Fibroblast of skin of right quadriceps (primary cell): ENCODE data around the gene CDH13.
A peak's percentile ranks its signal among the peaks of the same experiment; 100 is the strongest.

Experiments used
- DNase-seq: peaks from one replicate; pipeline ENCODE4 v3.0.0-alpha.2; 2013

Gene CDH13

DNA sequence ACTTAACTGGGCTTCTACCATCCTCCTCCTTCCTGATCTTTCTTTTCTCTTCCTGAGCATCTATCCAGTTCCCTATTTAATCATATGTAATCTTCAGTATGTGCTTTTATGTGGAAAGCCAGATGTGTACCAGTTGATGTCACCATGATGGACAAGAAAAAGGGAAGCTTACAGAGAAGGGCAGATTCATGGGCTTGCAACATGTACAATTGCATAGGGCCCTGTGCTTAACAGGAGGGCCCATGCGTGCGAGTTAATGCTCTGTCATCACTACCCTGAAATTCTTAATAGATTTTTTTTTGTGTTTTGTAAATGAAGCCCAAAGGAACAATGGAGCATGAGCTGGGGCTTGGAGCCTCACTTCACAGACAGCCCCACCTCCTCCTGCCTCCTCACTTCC is 124.3 kb downstream of the CDH13 start:
- no peak for DNase-seq

DNA sequence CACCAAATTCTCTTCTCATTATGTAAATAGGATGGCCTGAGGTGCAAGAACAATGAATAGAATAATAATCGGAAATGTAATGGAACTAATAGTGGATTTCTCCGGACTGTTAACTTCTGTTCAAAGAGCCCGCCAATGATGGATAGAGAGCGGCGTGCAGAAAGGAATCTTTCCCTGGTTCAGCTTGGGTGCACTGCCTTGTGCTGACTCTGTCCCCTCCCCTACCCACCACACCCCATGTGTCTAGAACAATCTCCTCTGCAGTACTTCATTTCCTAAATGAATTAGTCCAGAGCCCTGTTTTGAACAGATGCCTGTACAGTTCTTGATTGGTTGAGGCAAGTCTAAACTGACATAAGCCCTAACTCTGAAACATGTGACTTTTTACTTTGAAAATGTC is 125.4 kb downstream of the CDH13 start:
- no peak for DNase-seq

DNA sequence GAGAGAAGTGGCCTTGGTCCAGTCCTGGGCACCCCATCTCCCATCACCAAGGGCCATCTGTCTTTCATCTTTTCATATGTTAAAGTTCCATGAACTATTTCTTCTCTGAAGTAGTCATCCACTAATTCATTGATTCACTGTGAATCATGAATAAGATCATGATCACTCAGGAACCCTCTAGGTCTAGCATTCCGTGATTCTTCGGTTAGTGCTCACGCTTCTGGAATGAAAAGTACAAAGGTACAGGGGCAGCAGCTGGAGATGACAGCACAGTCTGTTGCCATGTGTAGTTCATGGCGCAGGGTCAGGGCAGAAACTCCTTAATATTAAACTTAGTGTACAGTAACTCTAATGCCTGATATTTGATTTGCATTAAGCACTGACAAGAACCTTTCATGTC is 127.1 kb downstream of the CDH13 start:
- DNase-seq, result peak; percentile 61

DNA sequence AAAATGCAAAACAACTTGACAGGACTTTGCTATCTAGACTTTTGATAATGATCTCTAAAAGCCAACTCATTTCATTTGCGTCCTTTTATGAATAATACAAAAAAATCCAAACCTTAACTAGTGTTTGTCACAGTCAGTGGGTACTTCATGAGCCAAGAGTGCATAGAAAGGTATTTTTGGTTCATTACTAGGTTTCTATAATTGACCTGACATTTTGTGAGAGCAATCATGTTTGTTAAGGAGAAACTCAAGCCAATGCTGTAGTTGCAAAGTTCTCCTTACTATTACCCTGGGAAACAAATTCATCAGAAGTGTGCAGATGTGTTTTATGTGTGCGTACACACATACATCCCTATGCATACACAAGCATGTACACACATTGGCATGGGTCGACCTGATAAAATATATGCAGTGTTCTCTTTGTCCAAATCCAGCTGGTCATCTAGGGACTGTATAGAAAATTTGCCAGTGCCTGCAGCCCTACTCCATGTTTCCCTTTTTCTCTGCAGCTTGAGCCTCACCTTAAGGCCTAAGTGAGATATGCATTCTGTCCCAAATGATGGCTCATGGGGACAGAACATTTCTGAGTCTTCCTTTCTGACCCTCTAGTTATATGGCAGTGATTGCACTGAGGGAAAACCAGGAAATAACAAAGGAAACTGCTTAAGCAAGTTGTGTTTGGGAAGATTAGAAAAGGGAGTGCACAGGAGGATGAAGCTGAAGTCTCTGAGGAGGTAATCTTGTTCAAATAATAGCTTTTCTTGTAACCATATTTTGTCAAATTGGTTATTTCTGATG is 128.1 kb downstream of the CDH13 start:
- DNase-seq, result no peak

DNA sequence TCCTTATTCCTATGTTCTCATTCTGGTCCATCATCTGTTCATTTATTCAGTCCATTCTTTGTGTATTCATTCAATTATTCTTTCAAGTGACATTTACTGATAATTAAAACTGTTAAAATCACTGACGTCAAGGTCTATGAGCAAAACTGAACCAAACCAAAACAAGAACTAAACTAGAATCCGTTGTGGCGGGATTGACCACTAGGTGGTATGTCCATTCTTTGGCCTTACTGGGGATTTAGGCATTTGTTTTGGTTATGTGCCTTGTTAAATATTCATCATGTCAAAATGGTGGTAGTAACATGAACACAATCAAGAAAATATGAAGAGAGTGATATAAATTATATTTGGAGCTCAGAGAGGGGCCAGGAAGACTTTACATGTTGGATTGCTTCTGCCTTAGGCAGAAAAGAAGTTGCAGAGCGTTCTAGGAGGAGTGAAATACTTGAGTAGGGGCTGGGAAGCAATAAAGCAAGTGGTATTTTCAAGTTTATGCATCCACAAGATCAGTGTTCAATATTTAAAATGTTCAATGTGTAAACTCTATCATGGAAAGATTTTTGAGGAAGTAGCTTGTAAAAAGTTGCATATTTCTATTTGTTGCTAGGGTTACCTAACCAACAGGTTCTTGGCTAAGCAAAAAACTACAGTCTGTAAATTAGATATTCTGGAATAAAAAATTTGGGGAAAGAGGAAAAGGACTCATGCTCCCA is 129.0 kb downstream of the CDH13 start:
- DNase-seq, result no peak

DNA sequence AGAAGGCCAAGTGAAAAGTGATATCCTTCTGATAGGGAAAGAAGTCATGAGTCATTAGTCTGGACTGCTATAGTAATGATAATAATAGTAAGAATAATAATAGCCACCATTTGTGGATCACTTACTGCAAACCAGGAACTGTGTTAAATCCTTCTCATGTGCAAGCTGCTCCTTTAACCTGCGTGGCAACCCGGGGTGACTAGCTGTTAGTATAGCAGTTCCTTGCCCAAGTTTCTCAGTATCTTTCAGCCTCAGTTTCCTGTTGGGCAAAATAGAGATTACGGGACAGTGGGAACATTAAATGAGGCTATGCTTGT is 129.5 kb downstream of the CDH13 start:
- peak; percentile 50 for DNase-seq

DNA sequence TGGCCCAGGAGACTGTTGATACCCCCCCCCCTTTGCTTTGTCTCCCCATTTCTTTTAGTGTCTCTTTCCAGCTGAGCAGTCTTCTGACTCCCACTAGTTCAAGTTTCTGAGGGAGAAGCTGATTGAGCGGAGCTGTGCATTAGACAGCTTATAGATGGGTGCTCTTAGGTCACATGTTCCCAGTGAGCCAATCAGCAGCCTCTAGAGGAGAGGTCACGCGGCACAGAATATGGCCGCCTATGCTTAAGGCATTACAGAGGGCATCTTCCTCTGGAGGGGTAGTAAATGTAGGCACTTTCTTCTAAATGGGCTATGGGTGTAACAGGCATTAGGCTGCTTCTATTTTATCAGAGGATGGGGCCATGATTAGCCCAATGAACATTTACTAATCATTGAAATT is 131.6 kb downstream of the CDH13 start:
- no peak for DNase-seq

DNA sequence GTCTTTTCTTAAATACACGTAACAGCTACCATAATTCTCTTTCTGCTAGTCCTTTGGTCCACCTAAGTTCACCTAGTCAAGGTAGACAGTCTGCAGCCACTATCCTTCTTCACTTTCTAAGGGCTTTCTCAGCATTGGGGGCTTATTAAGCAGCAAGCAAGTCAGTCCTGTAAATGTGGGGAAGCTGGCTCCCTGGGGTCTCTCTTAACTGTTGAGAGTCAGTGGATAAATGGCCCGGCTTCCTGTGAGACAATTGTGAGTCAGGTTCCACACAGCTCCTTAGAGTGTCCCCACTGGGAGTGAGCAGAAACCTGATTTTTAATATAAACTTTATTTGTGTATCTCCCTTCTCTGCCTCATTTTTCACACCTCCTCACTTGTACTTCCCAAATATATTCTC is 132.1 kb downstream of the CDH13 start:
- DNase-seq, result no peak

DNA sequence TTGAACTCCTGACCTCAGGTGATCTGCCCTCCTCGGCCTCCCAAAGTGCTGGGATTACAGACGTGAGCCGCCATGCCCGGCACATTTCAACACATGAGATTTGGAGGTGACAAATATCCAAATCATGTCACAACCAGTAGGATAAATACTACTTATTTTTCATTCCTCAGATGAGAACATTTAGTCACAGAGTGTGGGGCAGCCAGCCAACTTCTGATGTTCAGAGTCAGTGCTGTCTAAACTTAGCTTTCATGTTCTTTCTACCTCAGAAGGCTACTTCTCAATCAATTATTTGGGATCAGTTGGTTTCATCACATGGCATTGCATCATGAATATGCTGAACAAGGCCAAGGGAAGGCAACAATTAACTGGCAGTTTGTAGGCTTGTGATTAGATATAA is 134.5 kb downstream of the CDH13 start:
- peak; percentile 79 for DNase-seq

DNA sequence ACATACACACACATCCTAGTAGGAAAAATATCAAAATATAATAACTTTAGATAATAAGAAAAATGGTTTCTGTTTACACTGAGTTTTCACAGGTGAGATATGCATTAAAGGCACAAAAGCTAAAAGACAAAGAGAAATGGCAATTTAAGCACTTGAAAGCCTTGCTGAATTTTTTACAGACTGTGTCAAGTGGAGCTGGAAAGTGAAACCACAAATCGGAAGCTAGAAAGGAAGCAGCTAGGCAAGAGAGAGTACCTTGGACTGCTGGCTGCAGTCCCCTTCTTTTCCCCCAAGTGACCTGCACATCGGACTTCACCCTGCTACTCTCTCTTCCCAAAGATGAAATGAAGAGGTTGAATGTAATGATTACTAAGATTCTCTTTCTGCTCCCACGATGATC is 135.1 kb downstream of the CDH13 start:
- DNase-seq, result no peak

DNA sequence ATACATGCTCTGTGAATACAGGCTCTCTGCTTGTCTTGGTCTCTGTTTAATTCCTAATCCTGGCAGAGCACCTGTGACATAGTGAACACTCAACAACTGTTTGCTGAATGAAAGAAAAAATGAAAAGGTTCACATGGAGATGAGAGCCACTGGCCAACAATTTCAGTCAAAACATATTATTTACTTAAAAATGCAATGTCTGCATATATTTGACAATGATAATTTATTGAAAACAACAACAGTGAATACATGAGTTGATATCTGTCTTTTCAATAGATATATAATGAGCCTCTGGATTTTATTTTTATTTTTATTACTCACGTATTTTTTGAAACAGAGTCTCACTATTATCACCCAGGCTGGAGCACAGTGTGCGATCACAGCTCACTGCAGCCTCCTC is 136.6 kb downstream of the CDH13 start:
- DNase-seq, result no peak

DNA sequence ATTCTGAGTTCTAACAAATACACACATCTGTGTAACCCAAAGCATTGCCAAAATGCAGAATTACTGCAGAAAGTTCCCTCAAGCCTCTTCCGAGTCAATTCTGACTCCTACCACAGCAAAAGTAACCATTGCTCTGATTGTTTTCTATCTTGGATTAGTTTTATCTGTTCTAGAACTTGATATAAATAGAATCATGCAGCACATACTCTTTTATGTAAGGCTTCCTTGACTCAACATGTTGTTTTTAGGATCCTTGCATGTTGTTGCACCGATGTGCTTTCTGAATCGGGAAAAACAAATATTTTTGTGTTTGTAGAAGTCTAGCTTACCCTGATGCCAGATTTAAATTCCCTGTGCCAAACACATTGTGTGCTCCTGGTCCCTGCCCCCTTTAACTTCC is 140.4 kb downstream of the CDH13 start:
- no peak for DNase-seq

DNA sequence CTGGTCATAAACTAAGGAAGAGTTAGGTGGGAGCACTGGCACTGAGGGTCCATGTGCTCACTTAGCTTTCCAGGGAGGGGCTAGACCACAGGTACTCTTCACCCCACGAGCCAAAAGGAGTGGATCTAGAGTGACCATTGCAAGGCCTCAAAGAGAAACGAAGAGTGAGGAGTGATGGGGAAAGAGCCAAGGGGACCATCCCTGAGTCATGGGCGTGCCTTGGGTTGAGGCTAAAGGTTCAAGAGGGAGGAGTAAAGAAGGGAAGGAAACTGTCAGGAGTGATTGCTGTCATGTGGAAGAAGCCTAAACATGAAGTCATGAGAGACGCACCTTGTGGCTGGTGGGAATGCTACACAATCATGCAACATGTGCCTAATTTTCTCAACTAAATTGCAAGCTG is 141.0 kb downstream of the CDH13 start:
- no peak for DNase-seq

DNA sequence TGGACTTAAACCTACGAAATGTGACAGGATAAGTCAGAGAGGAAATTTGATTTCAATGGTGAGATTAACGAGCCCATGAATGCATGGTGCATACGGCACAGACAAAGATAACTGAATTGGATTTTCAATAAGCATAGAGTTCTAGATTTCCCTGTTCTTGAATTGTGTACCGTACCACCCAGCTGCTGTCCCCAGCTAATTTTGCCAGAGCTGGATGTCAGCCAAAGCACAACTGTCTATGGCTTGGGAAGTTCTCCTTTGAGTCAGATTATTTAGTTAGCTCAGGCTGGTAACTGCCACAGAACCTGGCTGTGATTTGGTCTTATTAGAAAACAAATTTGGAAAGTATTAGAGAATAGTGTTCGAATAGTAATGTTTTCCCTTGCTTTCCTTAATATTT is 143.1 kb downstream of the CDH13 start:
- DNase-seq, result no peak

DNA sequence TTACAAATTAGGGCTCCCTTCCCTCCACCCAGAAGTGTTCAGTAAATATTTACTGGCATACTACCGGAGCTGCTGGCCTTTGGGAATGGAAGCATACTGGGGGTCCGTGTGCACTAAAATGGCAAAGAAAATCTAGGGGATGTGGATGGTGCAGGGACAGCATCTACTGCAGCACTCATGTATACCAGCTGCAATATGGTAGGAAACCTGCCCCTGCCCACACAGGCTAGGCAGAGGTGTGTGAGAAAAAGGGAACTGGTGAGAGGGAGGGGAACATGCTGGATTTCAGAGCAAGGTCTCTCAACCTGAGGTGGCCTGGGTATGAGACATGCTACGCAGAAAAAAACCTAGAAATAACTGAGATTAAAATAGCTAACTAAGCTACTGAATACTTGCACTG is 145.4 kb downstream of the CDH13 start:
- no peak for DNase-seq

DNA sequence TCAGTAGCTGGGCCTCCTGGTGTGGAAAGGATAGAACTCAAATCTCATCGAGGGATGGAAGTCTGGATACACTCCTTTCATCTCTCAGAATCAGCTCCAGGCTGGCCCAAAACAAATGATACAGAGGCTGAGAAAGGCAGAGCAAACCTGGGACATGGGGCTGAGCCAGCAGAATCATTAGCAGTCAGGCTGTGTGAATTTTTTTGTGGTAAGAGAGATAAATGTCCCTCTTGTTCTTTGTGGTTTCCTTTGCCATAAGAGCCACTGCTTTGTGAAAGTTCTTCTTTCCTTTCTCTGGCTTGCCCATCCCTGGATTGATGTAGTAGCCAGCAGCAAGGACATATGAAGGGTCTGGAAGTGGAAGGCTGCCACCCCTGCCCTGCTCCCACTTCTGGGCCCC is 146.2 kb downstream of the CDH13 start:
- no peak for DNase-seq

DNA sequence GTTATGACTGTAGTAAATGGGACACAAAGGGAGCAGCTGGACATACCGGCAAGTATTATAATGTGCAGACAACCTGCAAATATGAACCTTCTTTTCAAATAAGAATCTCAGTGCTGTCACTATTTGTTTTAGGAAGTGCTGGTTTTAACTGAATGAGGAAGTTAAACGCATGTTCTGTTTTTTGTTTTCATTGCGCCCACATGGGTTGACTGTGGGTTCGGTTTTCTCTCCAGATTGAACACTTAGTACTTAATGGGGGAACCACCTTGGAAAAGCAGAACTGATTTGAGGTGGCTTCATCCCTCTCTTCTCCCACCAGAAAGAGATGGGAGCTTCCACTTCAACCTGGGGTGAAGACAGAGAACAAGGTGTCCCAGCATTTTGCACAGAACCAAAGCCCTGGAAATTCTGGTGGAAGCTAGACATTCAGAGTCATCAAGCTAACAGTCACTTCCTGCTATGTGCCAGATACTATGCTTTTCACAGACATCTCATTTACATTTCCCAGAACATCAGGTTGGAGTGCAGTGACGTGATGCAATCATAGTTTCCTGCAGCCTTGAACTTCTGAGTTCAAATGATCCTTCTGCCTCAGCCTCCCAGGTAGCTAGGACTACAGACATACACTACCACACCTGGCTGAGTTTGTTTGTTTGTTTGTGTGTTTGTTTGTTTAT is 149.8 kb downstream of the CDH13 start:
- no peak for DNase-seq

DNA sequence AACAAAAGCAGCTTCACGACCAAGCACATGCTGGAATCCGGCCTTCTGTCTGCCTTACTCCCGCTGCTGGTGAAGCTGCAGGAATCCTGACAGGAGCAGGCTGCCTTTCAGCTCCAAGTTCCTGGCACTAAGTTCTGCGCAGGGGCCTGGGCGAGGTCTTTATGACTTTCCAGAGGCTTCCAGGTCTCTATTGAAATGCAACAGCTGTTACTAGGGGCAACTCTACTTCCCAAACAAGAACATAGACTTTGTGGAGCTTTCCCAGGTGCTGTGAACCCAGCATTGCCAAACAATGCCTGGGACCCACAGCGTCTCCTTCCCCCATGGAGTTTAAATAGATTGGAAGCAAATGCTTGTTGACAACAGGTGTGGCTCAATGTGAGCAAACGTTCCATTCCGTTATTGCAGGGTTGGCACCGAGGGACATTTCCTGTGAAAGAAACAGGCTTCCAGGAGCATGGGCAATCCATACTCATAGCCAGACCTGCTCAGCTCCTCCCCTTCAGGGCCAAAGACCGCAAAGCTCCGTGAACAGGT is 156.0 kb downstream of the CDH13 start:
- no peak for DNase-seq

DNA sequence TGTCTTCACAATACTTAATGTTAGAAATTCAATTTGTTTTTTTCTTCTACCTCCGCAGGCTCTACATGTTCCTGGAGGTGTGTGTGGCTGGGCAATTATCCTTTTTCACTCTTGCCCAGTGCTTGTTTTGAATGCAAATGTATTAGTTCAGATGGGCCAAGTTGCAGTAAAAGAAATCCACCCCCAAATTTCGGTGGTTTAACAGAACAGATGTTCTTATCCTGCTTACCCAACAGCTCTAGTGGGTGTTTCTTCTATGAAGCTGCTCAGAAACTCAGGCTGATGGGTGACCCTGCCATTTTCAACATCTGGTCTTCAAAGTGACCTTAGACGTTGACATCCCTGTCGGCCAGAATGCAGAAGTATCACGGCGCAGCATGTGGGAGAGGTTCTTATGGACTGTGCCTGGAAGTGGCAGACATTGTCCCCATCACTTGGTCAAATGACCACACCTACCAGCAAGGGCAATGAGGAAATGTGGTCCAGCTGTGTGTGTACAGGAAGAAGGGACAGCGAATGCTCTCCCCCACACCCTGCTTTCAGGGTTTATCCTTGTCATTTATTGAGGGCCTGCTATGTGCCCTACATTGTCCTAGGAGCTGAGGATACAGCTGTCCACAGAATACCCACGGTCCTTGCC is 157.3 kb downstream of the CDH13 start:
- DNase-seq, result no peak

DNA sequence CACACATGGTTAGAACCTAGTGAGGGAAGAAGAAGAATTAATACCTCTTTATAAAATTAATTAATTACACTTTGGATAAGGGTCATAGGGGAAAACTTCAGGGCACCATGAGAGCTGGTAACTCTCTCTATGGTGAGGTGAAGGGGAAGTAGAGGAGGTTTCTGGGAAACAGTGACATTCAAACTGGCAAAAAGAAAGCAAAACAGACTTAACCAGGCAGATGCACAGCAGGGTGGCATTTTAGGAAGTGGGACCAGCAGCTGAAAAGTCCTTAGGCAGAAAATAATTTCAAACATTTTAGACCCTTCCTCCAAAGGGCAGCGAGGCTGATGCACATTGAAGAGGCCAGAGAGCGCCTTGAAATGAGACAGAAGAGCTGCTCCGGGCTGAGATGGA is 157.8 kb downstream of the CDH13 start:
- no peak for DNase-seq

DNA sequence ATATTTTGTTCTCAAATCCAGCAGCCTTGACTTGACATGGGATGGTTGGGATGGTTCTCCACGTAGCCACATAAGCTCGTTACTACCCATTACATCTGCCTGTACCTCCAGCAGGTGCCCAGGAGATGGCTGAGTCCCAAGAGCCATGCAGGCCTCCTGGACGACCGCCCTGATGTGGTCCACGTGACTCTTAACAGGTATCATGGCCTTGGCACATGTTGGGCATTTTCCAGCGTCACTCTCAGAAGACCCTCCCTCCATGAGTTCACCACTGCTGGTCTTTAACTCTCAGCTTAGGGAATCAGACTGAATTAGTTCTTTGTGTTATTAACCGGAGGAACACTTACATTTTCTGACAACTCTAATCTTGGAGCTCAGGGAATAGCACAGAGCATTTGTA is 161.5 kb downstream of the CDH13 start:
- no peak for DNase-seq

DNA sequence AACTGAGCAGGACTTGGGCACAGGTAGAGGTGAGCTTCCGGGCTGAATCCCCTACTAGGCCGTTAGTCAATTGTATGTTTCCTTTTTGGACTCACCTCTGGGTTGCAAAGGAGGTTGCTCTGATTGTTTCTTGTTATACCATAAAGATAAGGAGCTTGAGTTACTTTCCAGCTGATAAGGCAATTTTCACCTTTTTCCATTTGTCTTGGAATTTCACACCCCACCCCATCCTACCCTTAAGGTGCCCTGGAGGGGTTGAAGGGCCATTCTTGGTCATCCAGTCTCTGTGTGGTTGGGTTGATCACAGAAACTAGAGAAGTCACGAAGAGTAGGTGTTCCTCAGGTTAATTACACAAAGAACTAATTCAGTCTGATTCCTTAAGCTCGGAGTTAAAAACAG is 162.2 kb downstream of the CDH13 start:
- DNase-seq, result no peak

DNA sequence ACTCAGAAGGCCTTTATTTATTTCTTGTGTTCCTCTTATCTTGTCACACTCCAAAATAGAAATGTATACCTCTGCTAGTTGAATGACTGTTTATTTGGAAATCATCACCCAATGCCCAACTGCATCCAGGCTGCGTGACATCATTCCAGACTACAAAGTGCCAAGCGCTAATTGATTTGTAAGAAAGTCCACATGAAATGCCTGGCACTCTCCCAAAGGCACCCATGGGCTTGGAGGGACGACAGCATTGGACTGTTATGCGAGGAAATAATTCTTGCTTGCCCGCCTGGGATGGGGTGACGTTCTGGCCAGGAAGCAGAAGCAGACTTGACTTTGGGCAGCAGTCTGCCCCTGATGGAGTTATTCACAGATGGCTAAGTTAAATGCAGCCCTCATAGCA is 165.9 kb downstream of the CDH13 start:
- DNase-seq, result no peak
